ENCODE results near the gene ENG.

DNA sequence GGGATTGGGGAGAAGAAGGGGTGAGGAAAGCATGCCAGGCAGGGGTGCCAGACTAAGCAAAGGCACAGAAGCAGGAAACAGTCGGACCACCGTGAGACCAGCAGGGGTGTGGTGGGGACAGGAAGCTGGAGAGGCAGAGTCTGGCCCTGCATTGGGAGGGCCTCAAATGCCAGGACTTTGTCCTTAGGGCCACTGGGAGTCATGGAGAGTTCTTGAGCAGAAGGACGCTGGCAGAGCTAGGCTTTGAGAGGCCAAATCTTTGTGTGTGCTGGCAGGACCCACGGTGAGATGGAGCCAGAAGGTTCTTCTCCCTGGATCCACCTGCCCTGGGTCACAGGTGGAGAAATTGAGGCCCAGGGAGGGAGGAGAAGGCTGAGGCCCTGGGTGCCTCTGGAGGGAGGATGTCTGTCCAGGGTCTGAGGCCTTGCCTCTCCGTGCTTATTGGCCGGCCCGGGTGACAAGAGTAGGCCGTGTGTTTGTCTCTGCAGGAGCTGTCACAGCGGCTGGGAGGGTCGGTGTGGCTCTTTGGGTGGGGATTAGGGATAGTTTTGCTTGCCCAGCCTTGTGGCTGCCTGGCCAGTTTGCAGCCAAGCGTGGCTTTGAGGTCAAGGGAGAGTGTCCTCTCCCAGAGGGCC is 1.8 kb upstream of the ENG start:
- TF ChIP-seq, protein P1, sequence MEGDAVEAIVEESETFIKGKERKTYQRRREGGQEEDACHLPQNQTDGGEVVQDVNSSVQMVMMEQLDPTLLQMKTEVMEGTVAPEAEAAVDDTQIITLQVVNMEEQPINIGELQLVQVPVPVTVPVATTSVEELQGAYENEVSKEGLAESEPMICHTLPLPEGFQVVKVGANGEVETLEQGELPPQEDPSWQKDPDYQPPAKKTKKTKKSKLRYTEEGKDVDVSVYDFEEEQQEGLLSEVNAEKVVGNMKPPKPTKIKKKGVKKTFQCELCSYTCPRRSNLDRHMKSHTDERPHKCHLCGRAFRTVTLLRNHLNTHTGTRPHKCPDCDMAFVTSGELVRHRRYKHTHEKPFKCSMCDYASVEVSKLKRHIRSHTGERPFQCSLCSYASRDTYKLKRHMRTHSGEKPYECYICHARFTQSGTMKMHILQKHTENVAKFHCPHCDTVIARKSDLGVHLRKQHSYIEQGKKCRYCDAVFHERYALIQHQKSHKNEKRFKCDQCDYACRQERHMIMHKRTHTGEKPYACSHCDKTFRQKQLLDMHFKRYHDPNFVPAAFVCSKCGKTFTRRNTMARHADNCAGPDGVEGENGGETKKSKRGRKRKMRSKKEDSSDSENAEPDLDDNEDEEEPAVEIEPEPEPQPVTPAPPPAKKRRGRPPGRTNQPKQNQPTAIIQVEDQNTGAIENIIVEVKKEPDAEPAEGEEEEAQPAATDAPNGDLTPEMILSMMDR (IDR thresholded peaks at IDR 0.05): no peak
- no peak for TF ChIP-seq POLR2A (IDR thresholded peaks at IDR 0.05)
